K562 (cell line): Measurements from ENCODE around the gene TMC2.

Experiments
- CTCF ChIP-seq, 3 experiments: IDR thresholded peaks in 2 of 3; conservative IDR thresholded peaks in 1 of 3; 2 replicates each; pipeline ENCODE4 v1.5.1; 2011 to 2012; ENCODE audit warnings: low read length in 3 of 3, mild to moderate bottlenecking in 3 of 3, control low read depth in 2 of 3, improper control_type of control experiment in 1 of 3, inconsistent platforms in 1 of 3, low read depth in 1 of 3, mixed read lengths in 1 of 3, moderate library complexity in 1 of 3; ENCODE audit not compliant: insufficient read depth in 2 of 3
- ERF ChIP-seq: fragments of 450-650 bp; formaldehyde crosslinking; IDR thresholded peaks from 2 replicates; pipeline ENCODE4 v1.4.0; 2020; ENCODE audit warnings: mild to moderate bottlenecking, mixed read lengths
- ETV5 ChIP-seq: sonication (generic); formaldehyde crosslinking; IDR thresholded peaks from 2 replicates; pipeline ENCODE4 v1.4.0; 2020; ENCODE audit warnings: low read depth, mild to moderate bottlenecking, missing genetic modification reagents
- HNRNPH1 ChIP-seq: fragments of 200-400 bp; formaldehyde crosslinking; optimal IDR thresholded peaks from 2 replicates; pipeline ENCODE3; 2017; ENCODE audit warnings: low read depth, mild to moderate bottlenecking, low read length, moderate library complexity
- HOMEZ ChIP-seq: fragments of 250-450 bp; sonication (Bioruptor Pico); IDR thresholded peaks from 2 replicates; pipeline ENCODE4 v1.4.0; 2020; ENCODE audit warnings: mild to moderate bottlenecking, moderate library complexity
- HSF4 ChIP-seq: fragments of 250-450 bp; sonication (Bioruptor Pico); IDR thresholded peaks from 2 replicates; pipeline ENCODE4 v2.1.2; 2022; ENCODE audit warnings: mild to moderate bottlenecking, moderate library complexity, borderline replicate concordance
- TEAD4 ChIP-seq, 2 experiments: sonication (generic) in 1 of 2; formaldehyde crosslinking in 1 of 2; IDR thresholded peaks; 2 replicates each; pipeline versions ENCODE4 v1.6.1 to v1.8.0; 2012 to 2022; ENCODE audit warnings: borderline replicate concordance in 1 of 2, inconsistent platforms in 1 of 2, low read length in 1 of 2, mild to moderate bottlenecking in 1 of 2, missing genetic modification reagents in 1 of 2

GRCh38 chr20:2508631-2509467 lies 27.5 kb upstream of the TMC2 start, which contains the start of gene ZNF343:
- TF ChIP-seq TEAD4 (IDR thresholded peaks at IDR 0.05; ENCODE audit: low read length) (no peak), TEAD4 (CRISPR knock-in tag; IDR thresholded peaks at IDR 0.05; ENCODE audit: borderline replicate concordance) (no peak), CTCF (IDR thresholded peaks at IDR 0.05 in 2 of 3, conservative IDR thresholded peaks at IDR 0.05 in 1 of 3; ENCODE audit: insufficient read depth in 2 of 3, low read depth in 1 of 3, low read length in 3 of 3) (peak in 1 of 3 experiments; percentile 31; a peak in 2 of 6 replicates), ERF (CRISPR knock-in tag) (no peak), HOMEZ (CRISPR knock-in tag) (no peak), ETV5 (CRISPR knock-in tag) (0 out of 2 replicates have a peak, but pooled peaks have one; percentile 50), HSF4 (no peak), HNRNPH1 (no peak)
